PC-3 (cell line): ENCODE results near the gene EEPD1. TPM values are rescaled to one million over a fixed set of nuclear protein-coding genes. Genes with fewer than 3 reads are reported as not detected.

Source experiments
- ATAC-seq: fragments of 200-7000 bp; cut with Tn5 transposase; 2 replicates; pipeline ENCODE4 v1.9.1; 2020; ENCODE audit warnings: mild to moderate bottlenecking, moderate library complexity
- BruUV-seq: library from RNA; stranded (reverse); fragments of 400-500 nt; replicated peaks from 2 replicates; lab custom pipeline; 2021; lab: Mats Ljungman, UMichigan
- CTCF ChIA-PET: fragments of 300-600 bp; sonication (Branson Sonifier 250); formaldehyde crosslinking; loops from one replicate; lab custom pipeline; 2022; ENCODE audit warnings: antibody characterized with exemption; lab: Charles Lee
- POLR2A ChIA-PET: fragments of 300-600 bp; sonication (Branson Sonifier 250); formaldehyde crosslinking; loops from one replicate; lab custom pipeline; 2022; ENCODE audit warnings: antibody characterized with exemption; ENCODE audit not compliant: unreplicated experiment; lab: Charles Lee
- DNase-seq: peaks from one replicate; pipeline ENCODE4 v3.0.0-alpha.2; 2015
- H2AFZ ChIP-seq: fragments of 300-600 bp; sonication (generic); 2 replicates; pipeline ENCODE4 v1.6.0; 2016; ENCODE audit warnings: antibody characterized with exemption, low read length
- H3F3A ChIP-seq: fragments of 300-600 bp; sonication (generic); one replicate; pipeline ENCODE4 v1.6.0; 2017; ENCODE audit warnings: antibody characterized with exemption, low read length, control low read depth, mild to moderate bottlenecking; ENCODE audit not compliant: unreplicated experiment
- H3K27ac ChIP-seq: fragments of 300-600 bp; sonication (generic); 2 replicates; pipeline ENCODE4 v1.5.1; 2016; ENCODE audit warnings: mild to moderate bottlenecking, low read length
- H3K27me3 ChIP-seq: fragments of 300-600 bp; sonication (generic); 2 replicates; pipeline ENCODE4 v1.6.1; 2016; ENCODE audit warnings: low read length, mixed read lengths
- H3K36me3 ChIP-seq: fragments of 300-600 bp; sonication (generic); 2 replicates; pipeline ENCODE4 v1.6.1; 2016; ENCODE audit warnings: low read depth, mixed run types, low read length, mixed read lengths
- H3K4me1 ChIP-seq: fragments of 300-600 bp; sonication (generic); 2 replicates; pipeline ENCODE4 v1.5.1; 2016; ENCODE audit warnings: low read length; ENCODE audit not compliant: insufficient read depth
- H3K4me2 ChIP-seq: fragments of 300-600 bp; sonication (generic); 2 replicates; pipeline ENCODE4 v1.6.0; 2016; ENCODE audit warnings: low read length
- H3K4me3 ChIP-seq: fragments of 300-600 bp; sonication (generic); 2 replicates; pipeline ENCODE4 v1.5.1; 2016; ENCODE audit warnings: mild to moderate bottlenecking, low read length, mixed read lengths
- H3K79me2 ChIP-seq: fragments of 300-600 bp; sonication (generic); 2 replicates; pipeline ENCODE4 v1.6.1; 2017; ENCODE audit warnings: low read length, mixed read lengths
- H3K9ac ChIP-seq: fragments of 300-600 bp; sonication (generic); 2 replicates; pipeline ENCODE4 v1.6.0; 2016; ENCODE audit warnings: mild to moderate bottlenecking, low read length
- H3K9me2 ChIP-seq: fragments of 300-600 bp; sonication (generic); replicated peaks from 2 replicates; pipeline ENCODE4 v1.6.1; 2016; ENCODE audit warnings: mixed run types, low read length, mixed read lengths
- H3K9me3 ChIP-seq: fragments of 300-600 bp; sonication (generic); 2 replicates; pipeline ENCODE4 v1.6.1; 2016; ENCODE audit warnings: low read length, mixed read lengths
- H4K20me1 ChIP-seq: fragments of 300-600 bp; sonication (generic); 2 replicates; pipeline ENCODE4 v1.6.1; 2016; ENCODE audit warnings: low read length, mixed read lengths
- CTCF ChIP-seq: fragments of 300-600 bp; sonication (generic); conservative IDR thresholded peaks from 2 replicates; pipeline ENCODE4 v1.5.1; 2017; ENCODE audit warnings: antibody characterized with exemption, low read depth, mild to moderate bottlenecking, low read length
- EZH2 ChIP-seq: fragments of 300-600 bp; sonication (generic); IDR thresholded peaks from one replicate; pipeline ENCODE4 v1.6.1; 2017; ENCODE audit warnings: antibody characterized with exemption, mild to moderate bottlenecking, low read length; ENCODE audit not compliant: unreplicated experiment
- EZH2phosphoT487 ChIP-seq: fragments of 300-600 bp; sonication (generic); IDR thresholded peaks from 2 replicates; pipeline ENCODE4 v1.6.1; 2018; ENCODE audit warnings: mild to moderate bottlenecking, antibody characterized with exemption, low read length, borderline replicate concordance
- intact Hi-C: fragments of 100-400 bp; cut with micrococcal nuclease; formaldehyde crosslinking; loops from 2 replicates; pipeline ENCODE4 v1.9.0; 2023
- total RNA-seq: library from RNA; depleted of rRNA; stranded (reverse); fragments of >200 nt; gene quantifications from 2 replicates; pipeline ENCODE4 v1.2.3, GENCODE V29; 2014

The EEPD1 gene
- total RNA-seq, 1 experiment from 2014 or later, result 28.3 TPM

GRCh38 chr7:36158321-36158605 lies 5.2 kb downstream of the EEPD1 start:
- TF ChIP-seq EZH2phosphoT487 (no peak), CTCF (no peak)
- Histone ChIP-seq H3K9ac (no peak overlapping the region), H3K4me2 (peak overlapping the region; percentile 98), H3F3A (no peaks in the 10 kb centered on the region), H3K27ac (peak overlapping the region; percentile 49), H3K9me3 (no peaks in the 10 kb centered on the region), H3K9me2 (no peaks in the 10 kb centered on the region), H3K79me2 (peaks cover 97% of the 10 kb centered on the region), H2AFZ (no peak overlapping the region), H3K36me3 (no peaks in the 10 kb centered on the region), H3K27me3 (no peaks in the 10 kb centered on the region), H4K20me1 (peaks cover 42% of the 10 kb centered on the region), H3K4me3 (peak overlapping the region; percentile 84; the same call in 1 of the 2 replicates), H3K4me1 (peaks cover 75% of the 10 kb centered on the region)
- BruUV-seq, result no TSS peak
- ChIA-PET POLR2A (interaction anchor here (0.6 to 1.2 kb wide), 2 partner anchors 100 to 132 kb away, joined by 3 to 7 read pairs; no protein-coding TSS in a partner anchor), CTCF (interaction anchor here (1.1 to 1.5 kb wide), 3 partner anchors 29 to 169 kb away, joined by 3 to 5 read pairs (median 4); no protein-coding TSS in a partner anchor)
- intact Hi-C loops, result no loop called here
- peak; percentile 32 for DNase-seq
- no peak for ATAC-seq

GRCh38 chr7:36159618-36160017 lies 6.6 kb downstream of the EEPD1 start:
- no peaks in the 10 kb centered on the region for H3K9me3 ChIP-seq
- intact Hi-C loops, result no loop called here
- no peaks in the 10 kb centered on the region for H3F3A ChIP-seq
- H3K27ac ChIP-seq, result no peak overlapping the region
- H3K79me2 ChIP-seq, result peaks cover 97% of the 10 kb centered on the region
- DNase-seq (no peak), ATAC-seq (no peak)
- ChIA-PET POLR2A (no interaction called here), CTCF (no interaction called here)
- H4K20me1 ChIP-seq, result peaks cover 42% of the 10 kb centered on the region
- BruUV-seq, result no TSS peak
- no peak overlapping the region for H3K9ac ChIP-seq
- no peak overlapping the region for H3K4me2 ChIP-seq
- peaks cover 75% of the 10 kb centered on the region for H3K4me1 ChIP-seq
- H2AFZ ChIP-seq, result no peak overlapping the region
- peaks cover 4% of the 10 kb centered on the region; the same call in 1 of the 2 replicates for H3K36me3 ChIP-seq
- no peaks in the 10 kb centered on the region for H3K27me3 ChIP-seq
- no peaks in the 10 kb centered on the region for H3K9me2 ChIP-seq
- H3K4me3 ChIP-seq, result no peak overlapping the region
- TF ChIP-seq EZH2phosphoT487 (no peak), CTCF (no peak), EZH2 (no peak)

GRCh38 chr7:36160313-36160712 lies 7.3 kb downstream of the EEPD1 start:
- Histone ChIP-seq H3K4me2 (no peak overlapping the region), H3K9ac (no peak overlapping the region), H3K27ac (no peak overlapping the region), H3K4me1 (peaks cover 74% of the 10 kb centered on the region), H3F3A (no peaks in the 10 kb centered on the region), H2AFZ (no peak overlapping the region), H3K9me2 (no peaks in the 10 kb centered on the region), H3K9me3 (no peaks in the 10 kb centered on the region), H3K36me3 (peaks cover 4% of the 10 kb centered on the region; the same call in 1 of the 2 replicates), H3K79me2 (peaks cover 96% of the 10 kb centered on the region), H4K20me1 (peaks cover 36% of the 10 kb centered on the region), H3K27me3 (no peaks in the 10 kb centered on the region), H3K4me3 (no peak overlapping the region)
- DNase-seq (no peak), ATAC-seq (no peak)
- intact Hi-C loops, result no loop called here
- POLR2A ChIA-PET, result no interaction called here
- CTCF ChIA-PET, result no interaction called here
- TF ChIP-seq EZH2phosphoT487, result no peak
- TF ChIP-seq EZH2, result no peak
- TF ChIP-seq CTCF, result no peak
- BruUV-seq, result no TSS peak
